ENCODE measurements around the gene AOPEP.

DNA sequence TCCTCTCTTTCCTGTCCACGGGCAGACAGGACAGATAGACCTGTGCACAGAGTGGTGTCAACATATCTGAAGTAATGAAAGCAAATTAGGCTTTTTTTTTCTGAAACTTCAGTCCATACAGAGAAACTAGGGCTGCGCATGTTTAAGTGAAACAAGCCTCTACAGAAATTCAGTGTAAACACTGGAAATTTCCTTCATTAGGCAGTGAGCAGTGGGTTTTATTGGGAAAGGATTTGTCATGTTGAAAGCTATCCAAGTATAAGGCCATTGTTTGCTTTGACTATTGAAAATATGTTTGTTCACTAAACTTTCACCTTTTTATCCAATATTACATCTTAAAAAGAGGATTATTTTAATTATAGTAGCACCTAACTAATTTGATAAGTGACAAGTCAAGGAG is 161.2 kb downstream of the AOPEP start:
- TF ChIP-seq, protein P1, sequence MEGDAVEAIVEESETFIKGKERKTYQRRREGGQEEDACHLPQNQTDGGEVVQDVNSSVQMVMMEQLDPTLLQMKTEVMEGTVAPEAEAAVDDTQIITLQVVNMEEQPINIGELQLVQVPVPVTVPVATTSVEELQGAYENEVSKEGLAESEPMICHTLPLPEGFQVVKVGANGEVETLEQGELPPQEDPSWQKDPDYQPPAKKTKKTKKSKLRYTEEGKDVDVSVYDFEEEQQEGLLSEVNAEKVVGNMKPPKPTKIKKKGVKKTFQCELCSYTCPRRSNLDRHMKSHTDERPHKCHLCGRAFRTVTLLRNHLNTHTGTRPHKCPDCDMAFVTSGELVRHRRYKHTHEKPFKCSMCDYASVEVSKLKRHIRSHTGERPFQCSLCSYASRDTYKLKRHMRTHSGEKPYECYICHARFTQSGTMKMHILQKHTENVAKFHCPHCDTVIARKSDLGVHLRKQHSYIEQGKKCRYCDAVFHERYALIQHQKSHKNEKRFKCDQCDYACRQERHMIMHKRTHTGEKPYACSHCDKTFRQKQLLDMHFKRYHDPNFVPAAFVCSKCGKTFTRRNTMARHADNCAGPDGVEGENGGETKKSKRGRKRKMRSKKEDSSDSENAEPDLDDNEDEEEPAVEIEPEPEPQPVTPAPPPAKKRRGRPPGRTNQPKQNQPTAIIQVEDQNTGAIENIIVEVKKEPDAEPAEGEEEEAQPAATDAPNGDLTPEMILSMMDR (IDR thresholded peaks at IDR 0.05; ENCODE audit: extremely low read depth in 1 of 2, insufficient read depth in 1 of 2, low read depth in 1 of 2, low read length in 2 of 2), result no peak
- TF ChIP-seq FOS (IDR thresholded peaks at IDR 0.05; ENCODE audit: borderline replicate concordance, insufficient read depth, low read length), result no peak
- TF ChIP-seq POLR2AphosphoS5 (IDR thresholded peaks at IDR 0.05; ENCODE audit: insufficient read depth, low read depth, low read length), result no peak
- no peak for TF ChIP-seq POLR2A (IDR thresholded peaks at IDR 0.05; ENCODE audit: low read depth, low read length)
- TF ChIP-seq, protein P2, sequence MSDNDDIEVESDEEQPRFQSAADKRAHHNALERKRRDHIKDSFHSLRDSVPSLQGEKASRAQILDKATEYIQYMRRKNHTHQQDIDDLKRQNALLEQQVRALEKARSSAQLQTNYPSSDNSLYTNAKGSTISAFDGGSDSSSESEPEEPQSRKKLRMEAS (IDR thresholded peaks at IDR 0.05; ENCODE audit: insufficient read depth, insufficient read length), result no peak
- TF ChIP-seq EZH2 (IDR thresholded peaks at IDR 0.05; ENCODE audit: borderline replicate concordance, low read depth, low read length, severe bottlenecking), result no peak
- no peak for TF ChIP-seq JUN (IDR thresholded peaks at IDR 0.05; ENCODE audit: borderline replicate concordance, insufficient read depth, insufficient read length, low read depth)
- no peak for TF ChIP-seq MYC (IDR thresholded peaks at IDR 0.05; ENCODE audit: low read depth, low read length)
- TF ChIP-seq GATA2 (IDR thresholded peaks at IDR 0.05; ENCODE audit: insufficient read depth, insufficient read length, low read depth, low read length), result no peak

Data from endothelial cell of umbilical vein (primary cell).